Mesenchymal stem cell (in vitro differentiated cells and primary cell): ENCODE measurements around the gene HAGHL.

Source experiments
- DNase-seq: peaks from one replicate; pipeline ENCODE4 v3.0.0-alpha.2; 2013
- H2AFZ ChIP-seq: one replicate; pipeline ENCODE4 v1.6.1; 2013; ENCODE audit warnings: low read depth, mild to moderate bottlenecking, control low read depth, inconsistent platforms, low read length, moderate library complexity
- H2AK5ac ChIP-seq: 2 replicates; pipeline ENCODE4 v1.6.1; 2013; ENCODE audit warnings: low read length, moderate library complexity, mild to moderate bottlenecking, inconsistent platforms; ENCODE audit not compliant: severe bottlenecking
- H2BK120ac ChIP-seq: one replicate; pipeline ENCODE4 v1.6.1; 2013; ENCODE audit warnings: low read depth, mild to moderate bottlenecking, inconsistent platforms, low read length, moderate library complexity
- H2BK12ac ChIP-seq, 2 experiments: one replicate each; pipeline ENCODE4 v1.6.1; 2013; ENCODE audit warnings: inconsistent platforms in 2 of 2, low read length in 2 of 2, mild to moderate bottlenecking in 2 of 2, moderate library complexity in 2 of 2, control low read depth in 1 of 2
- H2BK15ac ChIP-seq: one replicate; pipeline ENCODE4 v1.6.1; 2013; ENCODE audit warnings: mild to moderate bottlenecking, low read depth, inconsistent platforms; ENCODE audit not compliant: poor library complexity, severe bottlenecking
- H2BK5ac ChIP-seq: 2 replicates; pipeline ENCODE4 v1.6.1; 2013; ENCODE audit warnings: low read depth, mild to moderate bottlenecking, low read length, control low read depth, inconsistent platforms; ENCODE audit not compliant: poor library complexity, severe bottlenecking
- H3K14ac ChIP-seq, 2 experiments: one replicate each; pipeline ENCODE4 v1.6.1; 2013; ENCODE audit warnings: inconsistent platforms in 2 of 2, low read length in 2 of 2, control low read depth in 1 of 2, mild to moderate bottlenecking in 1 of 2, moderate library complexity in 1 of 2
- H3K18ac ChIP-seq, 2 experiments: one replicate each; pipeline ENCODE4 v1.6.1; 2013; ENCODE audit warnings: inconsistent platforms in 2 of 2, low read length in 2 of 2, control low read depth in 1 of 2, low read depth in 1 of 2, mild to moderate bottlenecking in 1 of 2
- H3K23ac ChIP-seq, 2 experiments: one replicate each; pipeline ENCODE4 v1.6.1; 2013; ENCODE audit warnings: inconsistent platforms in 2 of 2, low read length in 2 of 2, mild to moderate bottlenecking in 2 of 2, moderate library complexity in 2 of 2, control low read depth in 1 of 2
- H3K27ac ChIP-seq: 2 replicates; pipeline ENCODE4 v1.5.1; 2013; ENCODE audit warnings: mild to moderate bottlenecking, moderate library complexity, low read length, control low read depth, inconsistent platforms; ENCODE audit not compliant: poor library complexity, severe bottlenecking
- H3K27me3 ChIP-seq, 2 experiments: 2 replicates each; pipeline versions ENCODE4 v1.6.1 to v1.7.0; 2013; ENCODE audit warnings: low read length in 2 of 2, mild to moderate bottlenecking in 2 of 2, moderate library complexity in 2 of 2, control low read depth in 1 of 2, inconsistent platforms in 1 of 2; ENCODE audit not compliant: control insufficient read depth in 1 of 2, insufficient read depth in 1 of 2
- H3K36me3 ChIP-seq, 2 experiments: 2 replicates each; pipeline versions ENCODE4 v1.6.1 to v1.7.0; 2013; ENCODE audit warnings: low read length in 2 of 2, control low read depth in 1 of 2, inconsistent platforms in 1 of 2, low read depth in 1 of 2, mild to moderate bottlenecking in 1 of 2; ENCODE audit not compliant: insufficient read depth in 2 of 2, control insufficient read depth in 1 of 2
- H3K4ac ChIP-seq, 2 experiments: one replicate each; pipeline ENCODE4 v1.6.1; 2013; ENCODE audit warnings: inconsistent platforms in 2 of 2, low read length in 2 of 2, mild to moderate bottlenecking in 2 of 2, moderate library complexity in 2 of 2, control low read depth in 1 of 2, low read depth in 1 of 2
- H3K4me1 ChIP-seq: 2 replicates; pipeline ENCODE4 v1.6.1; 2013; ENCODE audit warnings: low read depth, low read length, control low read depth; ENCODE audit not compliant: control insufficient read depth, insufficient read depth
- H3K4me2 ChIP-seq: 2 replicates; pipeline ENCODE4 v1.6.1; 2013; ENCODE audit warnings: low read length, mild to moderate bottlenecking, inconsistent platforms; ENCODE audit not compliant: poor library complexity, severe bottlenecking
- H3K4me3 ChIP-seq, 2 experiments: 2 replicates each; pipeline versions ENCODE4 v1.5.1 to v1.7.0; 2013; ENCODE audit warnings: low read length in 2 of 2, mild to moderate bottlenecking in 2 of 2, control low read depth in 1 of 2, low read depth in 1 of 2; ENCODE audit not compliant: insufficient read depth in 1 of 2
- H3K79me1 ChIP-seq: replicated peaks from 2 replicates; pipeline ENCODE4 v1.6.1; 2013; ENCODE audit warnings: mild to moderate bottlenecking, control low read depth, low read length, inconsistent platforms; ENCODE audit not compliant: poor library complexity, severe bottlenecking
- H3K9ac ChIP-seq: 2 replicates; pipeline ENCODE4 v1.7.0; 2013; ENCODE audit warnings: mild to moderate bottlenecking, low read length, moderate library complexity
- H3K9me3 ChIP-seq: 2 replicates; pipeline ENCODE4 v1.7.0; 2013; ENCODE audit warnings: mild to moderate bottlenecking, low read length; ENCODE audit not compliant: control insufficient read depth
- H4K8ac ChIP-seq: one replicate; pipeline ENCODE4 v1.6.1; 2013; ENCODE audit warnings: inconsistent platforms, mild to moderate bottlenecking, low read length, moderate library complexity
- H4K91ac ChIP-seq: one replicate; pipeline ENCODE4 v1.6.1; 2013; ENCODE audit warnings: mild to moderate bottlenecking, low read length, inconsistent platforms
- WGBS: methylation state at CpG from one replicate; pipeline ENCODE4 v1.1.7; 2013; ENCODE audit warnings: mixed read lengths; 5-methylcytosine and 5-hydroxymethylcytosine counted together

HAGHL gene

DNA sequence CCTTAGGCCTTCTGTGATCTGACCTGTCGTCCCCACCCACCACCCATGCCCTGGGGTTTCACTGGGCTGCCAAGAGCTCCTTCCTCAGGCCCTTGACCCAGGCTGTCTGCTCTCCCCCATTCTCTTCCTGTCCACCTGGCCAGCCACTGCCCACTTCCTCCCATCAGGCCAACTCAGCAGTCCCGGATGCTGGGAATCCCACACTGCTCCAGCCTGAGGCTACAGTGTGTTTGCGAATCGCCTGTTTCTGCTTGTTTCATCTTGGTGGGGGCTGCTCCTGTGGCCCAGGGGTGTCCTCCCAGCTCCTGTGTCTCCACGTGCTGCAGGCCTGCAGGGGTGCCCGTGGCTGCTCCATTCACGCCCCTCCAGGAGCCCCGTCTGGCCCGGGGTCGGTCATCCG, 12.8 kb upstream of the HAGHL start:
- Histone ChIP-seq H3K18ac (no peak overlapping the region), H2AK5ac (no peak overlapping the region), H3K4me1 (peaks cover 59% of the 10 kb centered on the region), H3K27ac (no peak overlapping the region), H3K27me3 (peaks cover 12 to 24% of the 10 kb centered on the region in 2 experiments), H2BK120ac (no peak overlapping the region), H3K4me3 (no peak overlapping the region), H2BK15ac (peak overlapping the region; percentile 41), H2BK12ac (peak overlapping the region in 1 of 2 experiments; percentile 84), H4K91ac (peak overlapping the region; percentile 35), H3K23ac (no peak overlapping the region), H3K36me3 (peaks cover 0 to 22% of the 10 kb centered on the region in 2 experiments), H3K9ac (no peak overlapping the region), H2AFZ (no peak overlapping the region), H3K4ac (no peak overlapping the region), H4K8ac (no peak overlapping the region), H3K9me3 (no peaks in the 10 kb centered on the region), H3K14ac (no peak overlapping the region), H3K79me1 (peaks cover 18% of the 10 kb centered on the region), H2BK5ac (no peak overlapping the region), H3K4me2 (no peak overlapping the region)
- 84% methylated on average over 11 of the region's 11 CpGs for WGBS
- DNase-seq = no peak

DNA sequence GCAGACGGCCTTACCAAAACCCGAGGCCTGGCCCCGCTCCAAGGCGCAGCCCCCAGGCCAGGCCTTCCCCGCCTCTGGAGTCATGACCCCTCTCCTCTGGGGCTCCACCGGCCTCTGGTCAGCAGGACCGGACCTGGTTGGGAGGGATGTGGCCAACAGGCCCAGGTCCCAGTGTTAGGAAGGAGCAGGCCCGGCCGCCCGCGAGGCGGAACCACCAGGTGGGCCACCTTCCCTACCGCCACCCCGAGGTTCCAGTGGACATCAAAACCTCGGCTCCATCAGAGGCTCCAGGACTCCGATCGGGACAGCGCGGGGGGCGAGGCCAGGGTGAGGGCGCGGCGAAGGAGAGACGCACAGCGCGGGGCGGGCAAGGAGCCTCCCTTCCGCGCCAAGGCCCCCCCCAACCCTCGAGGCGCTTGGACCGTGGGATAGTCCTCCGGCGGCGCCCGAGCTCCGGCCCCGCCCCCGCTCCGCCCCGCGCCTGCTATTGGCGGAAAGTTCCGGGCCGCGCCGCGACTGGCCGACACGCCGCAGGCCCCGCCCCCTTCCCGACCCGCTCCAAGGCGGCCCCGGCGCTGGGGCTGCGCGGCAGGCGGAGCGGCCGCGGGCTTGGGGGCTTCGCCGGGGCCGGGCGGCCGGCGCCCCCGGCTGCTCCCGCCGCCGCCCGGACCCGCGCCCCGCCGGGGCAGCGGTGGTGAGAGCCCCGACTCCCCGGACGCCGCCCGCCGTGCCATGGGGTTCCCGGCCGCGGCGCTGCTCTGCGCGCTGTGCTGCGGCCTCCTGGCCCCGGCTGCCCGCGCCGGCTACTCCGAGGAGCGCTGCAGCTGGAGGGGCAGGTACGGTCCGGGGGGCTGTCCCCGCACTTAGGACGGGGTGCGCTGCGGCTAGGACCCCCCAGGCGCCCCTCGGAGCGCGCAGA, 12.1 kb upstream of the HAGHL start, which contains the start of gene METRN:
METRN (plus strand) TSS at position 561 of the 919 bp plus-strand sequence; CDS start at position 733, 172 bp downstream.
- H3K79me1 ChIP-seq = peaks cover 21% of the 10 kb centered on the region
- H3K27ac ChIP-seq = peak within 1 kb of the TSS; percentile 13
- H3K4ac ChIP-seq = peak within 1 kb of the TSS in 1 of 2 experiments; percentile 34
- peak within 1 kb of the TSS; percentile 60 for H4K91ac ChIP-seq
- H2BK12ac ChIP-seq = peak within 1 kb of the TSS in 1 of 2 experiments; percentile 84
- H2BK15ac ChIP-seq = peak within 1 kb of the TSS; percentile 41
- peak within 1 kb of the TSS; percentile 97 for H3K4me2 ChIP-seq
- H3K9ac ChIP-seq = peak within 1 kb of the TSS; percentile 65
- 24% methylated on average over 40 of the region's 108 CpGs for WGBS
- peak within 1 kb of the TSS; percentile 63 to 75 for H3K4me3 ChIP-seq
- H2BK5ac ChIP-seq = no peak within 1 kb of the TSS
- peak within 1 kb of the TSS; percentile 44 for H2AK5ac ChIP-seq
- peaks cover 5 to 16% of the 10 kb centered on the region in 2 experiments for H3K27me3 ChIP-seq
- H3K4me1 ChIP-seq = peaks cover 61% of the 10 kb centered on the region
- no peaks in the 10 kb centered on the region for H3K9me3 ChIP-seq
- H2AFZ ChIP-seq = peak within 1 kb of the TSS; percentile 36
- peak; percentile 89 for DNase-seq
- peak within 1 kb of the TSS in 1 of 2 experiments; percentile 96 for H3K14ac ChIP-seq
- peak within 1 kb of the TSS; percentile 21 for H4K8ac ChIP-seq
- H3K23ac ChIP-seq = peak within 1 kb of the TSS in 1 of 2 experiments; percentile 67
- peak within 1 kb of the TSS; percentile 50 for H2BK120ac ChIP-seq
- H3K18ac ChIP-seq = peak within 1 kb of the TSS in 1 of 2 experiments; percentile 74
- H3K36me3 ChIP-seq = peaks cover 0 to 22% of the 10 kb centered on the region in 2 experiments

DNA sequence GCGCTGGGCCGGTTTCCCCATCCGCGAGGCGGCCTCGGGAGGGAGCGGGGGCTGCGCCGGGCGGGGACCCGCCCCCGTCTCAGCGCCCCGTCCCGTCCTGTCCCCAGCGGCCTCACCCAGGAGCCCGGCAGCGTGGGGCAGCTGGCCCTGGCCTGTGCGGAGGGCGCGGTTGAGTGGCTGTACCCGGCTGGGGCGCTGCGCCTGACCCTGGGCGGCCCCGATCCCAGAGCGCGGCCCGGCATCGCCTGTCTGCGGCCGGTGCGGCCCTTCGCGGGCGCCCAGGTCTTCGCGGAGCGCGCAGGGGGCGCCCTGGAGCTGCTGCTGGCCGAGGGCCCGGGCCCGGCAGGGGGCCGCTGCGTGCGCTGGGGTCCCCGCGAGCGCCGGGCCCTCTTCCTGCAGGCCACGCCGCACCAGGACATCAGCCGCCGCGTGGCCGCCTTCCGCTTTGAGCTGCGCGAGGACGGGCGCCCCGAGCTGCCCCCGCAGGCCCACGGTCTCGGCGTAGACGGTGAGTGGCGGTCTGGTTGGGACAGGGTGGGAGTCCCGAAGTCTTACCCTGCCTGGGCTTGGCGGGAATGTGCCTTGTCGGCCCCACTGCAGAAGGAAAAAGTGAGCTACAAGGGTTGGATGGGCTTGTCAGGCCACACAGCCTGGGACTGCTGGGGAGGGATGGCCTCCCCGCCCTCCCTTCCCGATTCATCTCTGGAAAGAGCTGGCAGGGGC, 11.3 kb upstream of the HAGHL start:
- H3K4me3 ChIP-seq = peak overlapping the region; percentile 63 to 75
- H3K4ac ChIP-seq = peak overlapping the region in 1 of 2 experiments; percentile 34
- H3K79me1 ChIP-seq = peaks cover 26% of the 10 kb centered on the region
- H3K9ac ChIP-seq = peak overlapping the region; percentile 65
- H3K23ac ChIP-seq = peak overlapping the region in 1 of 2 experiments; percentile 67
- H2BK15ac ChIP-seq = no peak overlapping the region
- peak overlapping the region; percentile 36 for H2AFZ ChIP-seq
- H2BK5ac ChIP-seq = no peak overlapping the region
- H3K27ac ChIP-seq = peak overlapping the region; percentile 13
- no peak overlapping the region for H4K8ac ChIP-seq
- peaks cover 0 to 22% of the 10 kb centered on the region in 2 experiments for H3K36me3 ChIP-seq
- H4K91ac ChIP-seq = peak overlapping the region; percentile 43
- peaks cover 0 to 8% of the 10 kb centered on the region in 2 experiments for H3K27me3 ChIP-seq
- no peak overlapping the region for H2AK5ac ChIP-seq
- peak overlapping the region; percentile 97 for H3K4me2 ChIP-seq
- peak overlapping the region in 1 of 2 experiments; percentile 71 for H3K18ac ChIP-seq
- peak overlapping the region; percentile 50 for H2BK120ac ChIP-seq
- WGBS = 16% methylated on average over 24 of the region's 74 CpGs
- peak overlapping the region in 1 of 2 experiments; percentile 45 for H2BK12ac ChIP-seq
- H3K14ac ChIP-seq = peak overlapping the region in 1 of 2 experiments; percentile 96
- H3K9me3 ChIP-seq = no peaks in the 10 kb centered on the region
- peaks cover 62% of the 10 kb centered on the region for H3K4me1 ChIP-seq
- DNase-seq = peak; percentile 30
